BJ (cell line): ENCODE results near the gene LILRA6. TPM values are rescaled to one million over a fixed set of nuclear protein-coding genes. Genes with fewer than 3 reads are reported as not detected.

Experiments used
- CTCF ChIA-PET: fragments of 350-600 bp; formaldehyde crosslinking; extraction: SDS; loops from one replicate; lab custom pipeline; 2021; ENCODE audit warnings: antibody characterized with exemption, inconsistent platforms; lab: Yijun Ruan, JAX
- POLR2A ChIA-PET: fragments of 300-600 bp; sonication (Branson Sonifier 250); formaldehyde crosslinking; extraction: SDS; loops from one replicate; lab custom pipeline; 2021; ENCODE audit warnings: antibody characterized with exemption; lab: Charles Lee
- DNase-seq: peaks from one replicate; pipeline ENCODE4 v3.0.0-alpha.2; 2011; ENCODE audit warnings: low read depth
- H3K27me3 ChIP-seq: 2 replicates; pipeline ENCODE4 v1.6.0; 2011; ENCODE audit warnings: low read length; ENCODE audit not compliant: control insufficient read depth, insufficient read depth
- H3K36me3 ChIP-seq: 2 replicates; pipeline ENCODE4 v1.5.1; 2011; ENCODE audit warnings: low read length; ENCODE audit not compliant: control insufficient read depth, insufficient read depth
- H3K4me3 ChIP-seq: 2 replicates; pipeline ENCODE4 v1.5.1; 2011; ENCODE audit warnings: low read depth, mild to moderate bottlenecking, control low read depth, low read length
- polyA plus RNA-seq: library from polyadenylated mRNA; depleted of rRNA; stranded (reverse); fragments of >200 nt; gene quantifications from 2 replicates; pipeline ENCODE4 v1.2.3, GENCODE V29; 2011
- TF ChIP-seq, protein P1 (sequence below): IDR thresholded peaks from 2 replicates; pipeline ENCODE4 v1.5.1; 2011; ENCODE audit warnings: low read depth, mild to moderate bottlenecking, control low read depth, inconsistent platforms, low read length, moderate library complexity; ENCODE audit not compliant: insufficient read depth

LILRA6 gene
- polyA plus RNA-seq, 1 experiment, result not detected

GRCh38 chr19:54204767-54205468, 37.7 kb downstream of the LILRA6 start:
- peaks cover 35% of the 10 kb centered on the region for H3K36me3 ChIP-seq
- TF ChIP-seq, protein P1, sequence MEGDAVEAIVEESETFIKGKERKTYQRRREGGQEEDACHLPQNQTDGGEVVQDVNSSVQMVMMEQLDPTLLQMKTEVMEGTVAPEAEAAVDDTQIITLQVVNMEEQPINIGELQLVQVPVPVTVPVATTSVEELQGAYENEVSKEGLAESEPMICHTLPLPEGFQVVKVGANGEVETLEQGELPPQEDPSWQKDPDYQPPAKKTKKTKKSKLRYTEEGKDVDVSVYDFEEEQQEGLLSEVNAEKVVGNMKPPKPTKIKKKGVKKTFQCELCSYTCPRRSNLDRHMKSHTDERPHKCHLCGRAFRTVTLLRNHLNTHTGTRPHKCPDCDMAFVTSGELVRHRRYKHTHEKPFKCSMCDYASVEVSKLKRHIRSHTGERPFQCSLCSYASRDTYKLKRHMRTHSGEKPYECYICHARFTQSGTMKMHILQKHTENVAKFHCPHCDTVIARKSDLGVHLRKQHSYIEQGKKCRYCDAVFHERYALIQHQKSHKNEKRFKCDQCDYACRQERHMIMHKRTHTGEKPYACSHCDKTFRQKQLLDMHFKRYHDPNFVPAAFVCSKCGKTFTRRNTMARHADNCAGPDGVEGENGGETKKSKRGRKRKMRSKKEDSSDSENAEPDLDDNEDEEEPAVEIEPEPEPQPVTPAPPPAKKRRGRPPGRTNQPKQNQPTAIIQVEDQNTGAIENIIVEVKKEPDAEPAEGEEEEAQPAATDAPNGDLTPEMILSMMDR, result no peak

DNA sequence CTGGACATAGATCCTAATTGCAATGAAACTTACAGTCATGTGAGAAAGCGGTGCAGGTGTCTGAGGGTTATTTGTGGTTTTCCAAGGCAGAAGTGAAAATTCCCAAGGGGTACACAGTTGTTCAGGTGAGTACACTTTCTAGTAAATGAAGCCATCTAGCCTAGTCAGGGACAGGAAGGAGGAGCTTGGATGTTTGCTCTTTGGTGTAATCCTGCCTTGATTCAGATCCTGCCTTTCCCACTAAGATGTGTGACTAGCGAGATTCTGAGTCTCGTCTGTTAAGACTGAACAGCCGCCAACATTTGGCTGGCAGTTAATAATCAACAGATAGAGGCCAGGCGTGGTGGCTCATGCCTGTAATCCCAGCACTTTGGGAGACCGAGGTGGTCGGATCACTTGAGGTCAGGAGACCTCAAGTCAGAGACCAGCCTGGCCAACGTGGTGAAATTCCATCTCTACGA, 39.4 kb downstream of the LILRA6 start:
- DNase-seq, result no peak
- ChIA-PET POLR2A (interaction anchor here (1.0 kb wide), 1 partner anchor 14 kb away, joined by 5 read pairs; the partner anchor contains the start of gene MBOAT7), CTCF (no interaction called here)
- Histone ChIP-seq H3K27me3 (no peaks in the 10 kb centered on the region), H3K4me3 (no peak overlapping the region), H3K36me3 (peaks cover 30% of the 10 kb centered on the region)
- TF ChIP-seq, protein P1, result no peak

More at GRCh38 chr19:54204767-54205468, 37.7 kb downstream of the LILRA6 start:
- POLR2A ChIA-PET, result interaction anchor here (0.5 kb wide), 1 partner anchor 14 kb away, joined by 3 read pairs; the partner anchor contains the start of gene TSEN34
- DNase-seq, result no peak
- H3K27me3 ChIP-seq, result no peaks in the 10 kb centered on the region
- CTCF ChIA-PET, result interaction anchor here (0.8 kb wide), 1 partner anchor 9 kb away, joined by 3 read pairs; no protein-coding TSS in a partner anchor
- no peak overlapping the region for H3K4me3 ChIP-seq

DNA sequence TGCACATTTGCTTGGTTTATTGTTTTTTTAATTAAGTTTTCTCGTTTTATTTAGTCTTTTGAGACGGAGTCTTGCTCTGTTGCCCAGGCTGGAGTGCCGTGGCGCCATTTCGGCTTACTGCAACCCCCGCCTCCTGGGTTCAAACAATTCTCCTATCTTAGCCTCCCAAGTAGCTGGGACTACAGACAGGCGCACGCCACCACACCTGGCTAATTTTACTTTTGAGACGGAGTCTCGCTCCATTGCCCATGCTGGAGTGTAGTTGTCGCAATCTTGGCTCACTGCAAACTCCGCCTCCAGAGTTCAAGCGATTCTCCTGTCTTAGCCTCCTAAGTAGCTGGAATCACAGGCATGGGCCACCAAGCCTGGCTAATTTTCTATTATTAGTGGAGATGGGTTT, 40.6 kb downstream of the LILRA6 start:
- H3K27me3 ChIP-seq, result no peaks in the 10 kb centered on the region
- ChIA-PET POLR2A (interaction anchor here (1.0 kb wide), 1 partner anchor 13 kb away, joined by 5 read pairs; the partner anchor contains the start of gene MBOAT7), CTCF (interaction anchor here (0.7 kb wide), 1 partner anchor 31 kb away, joined by 3 read pairs; no protein-coding TSS in a partner anchor)
- no peak for DNase-seq
- TF ChIP-seq, protein P1, result no peak
- peak overlapping the region; percentile 68 for H3K4me3 ChIP-seq
- peaks cover 28% of the 10 kb centered on the region for H3K36me3 ChIP-seq

- ChIA-PET POLR2A (interaction anchor here (0.6 to 1.4 kb wide), 5 partner anchors 9 to 333 kb away, joined by 3 to 7 read pairs (median 3); partner anchors contain the start of genes MBOAT7 and TSEN34), CTCF (no interaction called here)
- TF ChIP-seq, protein P1, result no peak
- peak overlapping the region; percentile 68 for H3K4me3 ChIP-seq
- DNase-seq, result no peak
- H3K27me3 ChIP-seq, result no peaks in the 10 kb centered on the region
- peaks cover 22% of the 10 kb centered on the region for H3K36me3 ChIP-seq
Observed at GRCh38 chr19:54201172-54201701, 41.4 kb downstream of the LILRA6 start.

DNA sequence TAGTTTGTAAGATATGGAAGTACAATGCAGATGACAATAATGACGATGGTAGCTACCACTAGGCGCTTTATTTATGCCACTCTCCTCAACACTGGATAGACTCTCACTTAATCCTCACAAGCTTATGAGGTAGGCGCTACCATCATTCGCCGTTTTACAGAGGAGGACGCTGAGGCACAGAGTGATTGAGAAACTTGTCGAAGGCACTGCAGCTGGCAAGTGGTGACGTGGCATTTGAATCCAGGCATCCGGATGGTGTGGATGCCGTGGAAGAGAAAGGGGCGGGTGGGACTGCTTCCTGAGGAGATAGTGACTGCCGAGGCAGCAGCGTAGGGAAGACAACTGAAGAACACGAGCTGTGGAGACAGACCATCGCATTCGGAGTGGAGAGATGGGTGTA, 43.2 kb downstream of the LILRA6 start:
- DNase-seq, result no peak
- POLR2A ChIA-PET, result no interaction called here
- peaks cover 15% of the 10 kb centered on the region for H3K36me3 ChIP-seq
- no peaks in the 10 kb centered on the region for H3K27me3 ChIP-seq
- no peak overlapping the region for H3K4me3 ChIP-seq
- TF ChIP-seq, protein P1, result no peak
- CTCF ChIA-PET, result interaction anchor here (1.2 kb wide), 1 partner anchor 10 kb away, joined by 3 read pairs; no protein-coding TSS in a partner anchor
